K562 (cell line): Measurements from ENCODE around the gene ISYNA1.

Experiments
- CUX1 ChIP-seq: fragments of 200-800 bp; sonication (Bioruptor generic); IDR thresholded peaks from 2 replicates; pipeline ENCODE4 v1.6.1; 2016; ENCODE audit warnings: missing genetic modification characterization, missing compliant biosample characterization
- ELF1 ChIP-seq: fragments of 200-800 bp; sonication (Bioruptor generic); IDR thresholded peaks from 2 replicates; pipeline ENCODE4 v1.6.1; 2016; ENCODE audit warnings: missing genetic modification characterization, missing compliant biosample characterization
- ETV5 ChIP-seq: sonication (generic); formaldehyde crosslinking; IDR thresholded peaks from 2 replicates; pipeline ENCODE4 v1.4.0; 2020; ENCODE audit warnings: low read depth, mild to moderate bottlenecking, missing genetic modification reagents
- EZH2 ChIP-seq: IDR thresholded peaks from 2 replicates; pipeline ENCODE4 v1.6.1; 2012; ENCODE audit warnings: low read depth, mild to moderate bottlenecking, inconsistent platforms, low read length, borderline replicate concordance
- KLF16 ChIP-seq: IDR thresholded peaks from 2 replicates; pipeline ENCODE4 v1.6.1; 2016; ENCODE audit warnings: antibody characterized with exemption
- LARP7 ChIP-seq: fragments of 450-650 bp; IDR thresholded peaks from 2 replicates; pipeline ENCODE4 v1.6.1; 2016
- ZFP30 ChIP-seq: fragments of 250-450 bp; sonication (Bioruptor Pico); IDR thresholded peaks from 2 replicates; pipeline ENCODE4 v1.8.0; 2022; ENCODE audit warnings: moderate library complexity, mild to moderate bottlenecking, inconsistent platforms, borderline replicate concordance

- TF ChIP-seq ETV5 (CRISPR knock-in tag) (no peak), LARP7 (no peak), ZFP30 (CRISPR knock-in tag) (no peak), ELF1 (tag) (no peak; the same call in 1 of the 2 replicates), KLF16 (no peak), EZH2 (no peak), CUX1 (CRISPR knock-in tag) (no peak)
Observed at GRCh38 chr19:18439025-18439909, 1.3 kb upstream of the ISYNA1 start.
